Smooth muscle cell of the brain vasculature (primary cell): ENCODE results near the gene MARK4.

ENCODE experiments used
- DNase-seq: peaks from one replicate; pipeline ENCODE4 v3.0.0-alpha.2; 2012; ENCODE audit warnings: low read depth, low spot score

Gene MARK4

GRCh38 chr19:45271735-45272108, 20.7 kb downstream of the MARK4 start:
- no peak for DNase-seq

DNA sequence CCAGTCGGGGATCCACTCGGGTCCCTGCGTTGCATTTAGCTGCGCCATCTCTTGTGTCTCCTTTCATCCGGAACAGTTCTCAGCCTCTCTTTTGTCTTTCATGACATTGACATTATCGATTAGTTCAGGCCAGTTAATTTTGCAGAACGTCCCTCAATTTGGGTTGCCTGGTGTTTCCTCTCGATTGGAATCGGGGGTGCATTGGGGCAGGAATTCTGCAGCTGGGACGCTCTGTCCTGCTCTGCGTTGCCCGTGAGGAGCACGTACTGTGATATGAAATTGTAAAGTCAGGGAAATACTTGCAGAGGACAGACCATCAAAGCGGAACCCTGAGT, 22.4 kb downstream of the MARK4 start:
- DNase-seq: no peak

DNA sequence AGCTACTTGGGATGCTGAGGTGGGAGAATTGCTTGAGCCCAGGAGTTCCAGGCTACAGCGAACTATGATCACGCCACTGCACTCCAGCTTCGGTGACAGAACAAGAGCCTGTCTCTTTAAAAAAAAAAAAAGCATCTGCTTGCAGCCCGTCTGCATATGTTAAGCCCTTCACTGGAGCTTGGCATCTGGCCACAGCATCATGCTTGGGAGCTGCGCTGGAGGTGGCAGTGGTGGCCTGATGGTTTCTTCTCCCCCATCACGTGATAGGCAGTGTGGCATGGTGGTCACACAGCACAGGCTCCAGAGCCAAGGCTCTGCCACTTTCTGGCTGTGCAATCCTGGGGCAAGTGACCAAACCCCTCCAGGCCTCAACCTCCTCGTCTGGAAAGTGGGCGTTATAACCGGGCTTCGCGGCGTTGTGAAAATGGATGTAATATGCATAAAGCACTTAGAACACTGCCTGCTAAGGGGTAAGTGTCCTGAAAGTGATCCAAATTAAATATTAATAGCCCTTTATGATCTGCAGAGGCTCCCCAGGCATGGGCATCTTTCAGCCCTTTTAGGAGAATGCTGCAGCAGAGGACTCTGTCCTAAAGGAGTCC, 24.4 kb downstream of the MARK4 start:
- DNase-seq: no peak

GRCh38 chr19:45276284-45276687, 25.2 kb downstream of the MARK4 start:
- DNase-seq: no peak

GRCh38 chr19:45278087-45278486, 27.0 kb downstream of the MARK4 start:
- DNase-seq: no peak

DNA sequence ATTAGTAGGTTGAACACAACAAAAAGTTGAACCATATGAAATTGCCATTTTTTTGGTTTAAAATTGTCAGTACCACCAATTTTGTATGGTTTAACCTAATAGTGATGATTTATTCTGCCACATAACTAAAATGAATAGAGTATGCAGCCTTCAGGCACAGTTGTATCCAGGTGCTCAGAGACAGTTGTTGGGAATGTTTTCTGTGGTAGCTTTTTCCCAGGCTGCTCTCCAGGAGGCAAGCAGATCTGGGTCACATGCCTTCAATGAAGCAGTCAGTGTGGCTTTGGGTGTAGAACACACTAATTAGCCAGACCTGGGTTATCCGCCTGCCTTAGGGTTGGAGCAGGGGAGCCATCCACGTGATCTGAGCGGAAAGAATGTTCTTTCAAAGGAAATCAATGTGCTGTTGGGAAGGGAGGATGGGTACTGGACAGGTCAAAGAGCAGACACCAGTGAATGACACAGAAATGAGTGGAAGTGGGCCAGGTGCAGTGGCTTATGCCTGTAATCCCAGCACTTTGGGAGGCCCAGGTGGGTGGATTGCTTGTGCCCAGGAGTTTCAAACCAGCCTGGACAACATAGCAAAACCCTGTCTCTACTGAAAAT, 28.6 kb downstream of the MARK4 start:
- DNase-seq: no peak

DNA sequence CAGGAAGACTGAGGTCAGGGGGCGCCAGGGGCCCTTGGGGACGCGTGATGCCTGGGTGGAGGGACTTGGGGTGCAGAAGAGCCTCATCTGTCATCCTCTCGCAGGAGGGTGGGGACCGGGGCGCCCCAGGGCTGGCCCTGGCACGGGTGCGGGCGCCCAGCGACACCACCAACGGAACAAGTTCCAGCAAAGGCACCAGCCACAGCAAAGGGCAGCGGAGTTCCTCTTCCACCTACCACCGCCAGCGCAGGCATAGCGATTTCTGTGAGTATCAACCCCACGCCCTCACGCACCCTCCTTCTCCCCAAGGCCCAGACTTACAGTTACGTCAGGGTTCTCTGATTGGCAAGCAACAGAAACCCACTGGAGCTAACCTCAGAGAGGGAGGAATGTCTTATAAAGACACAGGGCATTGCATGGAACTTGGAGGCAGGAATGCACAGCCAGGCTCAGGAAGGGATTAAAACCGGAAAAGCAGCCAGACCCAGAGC, 29.4 kb downstream of the MARK4 start:
- no peak for DNase-seq

GRCh38 chr19:45283443-45284033, 32.5 kb downstream of the MARK4 start:
- no peak for DNase-seq

GRCh38 chr19:45290381-45290931, 39.4 kb downstream of the MARK4 start:
- DNase-seq: no peak

DNA sequence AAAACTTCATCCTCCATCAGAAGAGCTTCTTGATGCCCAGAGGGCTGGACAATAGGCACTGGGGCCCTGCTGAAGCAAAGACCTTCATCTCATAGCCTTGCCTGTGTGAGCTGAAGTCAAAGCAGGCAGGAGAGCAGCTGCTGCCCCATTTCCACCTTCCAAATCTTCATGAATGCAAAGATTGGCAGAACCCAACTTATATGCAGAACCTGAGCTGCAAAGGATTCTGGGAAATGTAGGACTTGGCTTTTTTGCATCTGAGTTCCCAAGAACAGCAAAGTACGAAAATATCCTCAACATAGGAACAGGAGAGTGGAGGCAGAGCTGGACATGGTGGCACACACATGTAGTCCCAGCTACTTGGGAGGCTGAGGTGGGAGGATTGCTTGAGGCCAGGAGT, 40.8 kb downstream of the MARK4 start:
- DNase-seq: no peak

DNA sequence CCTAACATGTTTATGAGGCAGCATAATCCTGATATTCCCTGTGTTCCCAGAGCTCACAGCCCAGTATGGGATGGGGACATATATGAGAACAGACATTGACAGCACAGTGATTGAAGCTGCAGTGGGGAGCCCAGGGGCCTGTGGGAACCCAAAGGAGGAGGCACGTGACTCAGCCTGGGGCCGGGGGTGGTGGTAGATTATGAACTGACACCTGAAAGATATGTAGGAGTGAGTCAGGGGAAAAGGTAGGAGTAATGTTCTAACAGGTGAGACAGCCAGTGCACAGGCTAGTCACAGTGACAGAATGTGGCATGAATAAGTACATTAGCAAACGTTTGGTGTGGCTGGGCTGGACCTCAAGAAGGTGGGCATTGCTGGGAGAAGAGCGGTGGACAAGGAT, 42.6 kb downstream of the MARK4 start:
- no peak for DNase-seq

GRCh38 chr19:45294291-45295029, 43.4 kb downstream of the MARK4 start:
- DNase-seq: no peak

DNA sequence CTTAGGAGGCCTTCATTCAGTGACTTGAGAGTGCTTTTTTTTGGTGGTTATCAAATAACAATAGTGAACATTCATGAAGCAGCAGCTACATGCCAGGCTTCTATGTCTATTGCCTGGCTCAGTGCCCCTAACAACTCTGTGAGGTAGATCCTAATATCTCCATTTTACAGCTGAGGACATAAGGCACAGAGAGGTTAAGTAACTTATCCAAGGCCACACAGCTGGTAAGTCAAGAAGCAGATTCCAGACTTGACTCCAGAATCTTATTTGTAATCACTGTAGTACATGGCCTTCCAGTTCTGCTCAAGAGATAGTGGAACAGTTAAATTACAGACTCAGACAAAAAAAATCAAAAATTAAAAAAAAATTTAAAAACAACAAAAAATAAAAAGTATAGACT, 44.8 kb downstream of the MARK4 start:
- DNase-seq: no peak

DNA sequence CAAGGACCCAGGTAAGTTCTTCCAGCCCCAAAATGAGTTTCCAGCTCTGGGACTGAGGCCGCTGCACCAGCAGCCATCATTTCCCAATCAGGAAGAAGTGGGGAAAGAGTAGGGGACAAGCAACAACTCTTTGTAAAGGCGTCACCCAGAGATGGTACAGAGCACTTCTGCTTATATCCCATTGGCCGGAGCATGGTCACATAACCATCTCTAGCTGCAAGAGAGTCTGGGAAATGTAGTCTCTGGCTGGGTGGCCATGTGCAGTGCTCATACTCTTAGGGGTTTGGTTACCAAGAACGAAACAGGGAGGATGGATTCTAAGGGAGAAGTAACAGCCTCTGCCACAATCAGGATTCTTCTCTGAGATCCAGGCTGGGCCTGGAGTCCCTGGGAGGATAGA, 45.3 kb downstream of the MARK4 start:
- no peak for DNase-seq

GRCh38 chr19:45297674-45298073, 46.6 kb downstream of the MARK4 start:
- DNase-seq: no peak

- DNase-seq: no peak
Observed at GRCh38 chr19:45298264-45298663, 47.2 kb downstream of the MARK4 start.

- no peak for DNase-seq
Observed at GRCh38 chr19:45299719-45300118, 48.6 kb downstream of the MARK4 start.

- no peak for DNase-seq
Observed at GRCh38 chr19:45302416-45302815, 51.3 kb downstream of the MARK4 start.

- DNase-seq: no peak
Observed at GRCh38 chr19:45303269-45304060, 52.4 kb downstream of the MARK4 start.

GRCh38 chr19:45304141-45304926, 53.3 kb downstream of the MARK4 start:
- DNase-seq: no peak

DNA sequence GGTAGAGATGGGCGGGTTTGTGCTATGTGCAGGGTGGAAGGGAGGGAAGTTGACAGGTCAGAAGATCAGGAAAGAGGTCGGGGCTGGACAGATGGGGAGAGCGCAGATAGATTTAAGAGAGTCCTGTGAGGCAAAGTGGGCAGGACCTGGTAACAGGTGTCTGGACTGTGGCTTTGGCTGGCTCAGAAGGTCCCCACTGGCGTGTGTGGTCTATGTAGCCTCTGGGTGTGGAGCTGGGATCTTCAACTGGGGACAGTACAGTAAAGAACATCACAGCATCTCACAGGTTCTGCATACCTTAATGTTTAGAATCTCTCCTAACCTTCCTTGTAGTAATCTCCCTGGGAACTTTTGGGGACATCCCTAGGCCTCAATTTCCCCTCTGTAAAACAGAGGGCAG, 53.9 kb downstream of the MARK4 start:
- DNase-seq: no peak
